GM12892 (cell line): ENCODE data around the gene TEX261.
"Not testable (repeated sequence)": the region's sequence is repeated elsewhere in the genome, so short reads cannot be mapped to it uniquely, and the experiment has no call there.

Experiments
- POLR2A ChIP-seq: IDR thresholded peaks from 2 replicates; pipeline ENCODE4 v1.6.1; 2011; ENCODE audit warnings: low read depth, low read length, control low read depth
- POLR2AphosphoS5 ChIP-seq: IDR thresholded peaks from 2 replicates; pipeline ENCODE4 v1.6.1; 2011; ENCODE audit warnings: low read depth, low read length, control low read depth

GRCh38 chr2:70998885-70999284, 4.2 kb upstream of the TEX261 start:
- TF ChIP-seq POLR2A, POLR2AphosphoS5: not testable (repeated sequence)
